H1 (cell line): ENCODE data around the gene FIG4.
"Not testable (repeated sequence)": the region's sequence is repeated elsewhere in the genome, so short reads cannot be mapped to it uniquely, and the experiment has no call there.

Source experiments
- CTCF ChIP-seq, 3 experiments: IDR thresholded peaks; 1 replicate in 2 of 3; 2 replicates in 1 of 3; pipeline versions ENCODE4 v1.5.1 to v1.6.1; 2011; ENCODE audit warnings: low read length in 3 of 3, mild to moderate bottlenecking in 3 of 3, inconsistent platforms in 2 of 3, low read depth in 1 of 3, moderate library complexity in 1 of 3; ENCODE audit not compliant: insufficient read depth in 1 of 3; ENCODE audit errors: control extremely low read depth in 1 of 3
- POLR2AphosphoS5 ChIP-seq: IDR thresholded peaks from 2 replicates; pipeline ENCODE4 v1.6.1; 2011; ENCODE audit warnings: low read depth, low read length
- RNF2 ChIP-seq: fragments of 200-900, 300-1000 bp; sonication (generic); IDR thresholded peaks from 2 replicates; pipeline ENCODE4 v1.7.1; 2016; ENCODE audit warnings: borderline replicate concordance, low read depth, mild to moderate bottlenecking, antibody characterized with exemption, low read length; ENCODE audit not compliant: poor library complexity, severe bottlenecking; ENCODE audit errors: missing control alignments

GRCh38 chr6:109855476-109856040 lies 164.5 kb downstream of the FIG4 start:
- not testable (repeated sequence) for TF ChIP-seq RNF2; CTCF (IDR thresholded peaks at IDR 0.05; ENCODE audit: control extremely low read depth in 1 of 3, insufficient read depth in 1 of 3, low read depth in 1 of 3, low read length in 3 of 3); POLR2AphosphoS5
